ENCODE measurements around the gene RASSF3.

- no peak for TF ChIP-seq CTCF (IDR thresholded peaks at IDR 0.05)
- no peak for TF ChIP-seq POLR2A (IDR thresholded peaks at IDR 0.05)
Observed at GRCh38 chr12:64671681-64672080, 61.4 kb downstream of the RASSF3 start.

Measured in body of pancreas (tissue), 4 donors.